Measurements from ENCODE around the gene TMEM208.

GRCh38 chr16:67180166-67180565 is 46.8 kb upstream of the TMEM208 start:
- TF ChIP-seq CTCF (IDR thresholded peaks at IDR 0.05; ENCODE audit: insufficient read depth, low read depth, low read length) = no peak
- no peak for TF ChIP-seq EZH2 (IDR thresholded peaks at IDR 0.05; ENCODE audit: insufficient read depth, low read length)
